K562 (cell line): ENCODE data around the gene OTULINL. TPM values are rescaled to one million over a fixed set of nuclear protein-coding genes. Genes with fewer than 3 reads are reported as not detected.

ENCODE experiments used
- ATAC-seq: fragments of 200-7000 bp; cut with Tn5 transposase; 3 replicates; pipeline ENCODE4 v1.9.1; 2020; ENCODE audit warnings: moderate library complexity
- BruUV-seq: library from RNA; stranded (reverse); fragments of 400-500 nt; replicated peaks from 2 replicates; lab custom pipeline; 2021; lab: Mats Ljungman, UMichigan
- CTCF ChIA-PET: fragments of 300-600 bp; formaldehyde crosslinking; extraction: SDS; loops from one replicate; lab custom pipeline; 2021; ENCODE audit warnings: low intra/inter-chr PET ratio; lab: Yijun Ruan, JAX
- POLR2A ChIA-PET: fragments of 300-600, 350-650 bp; sonication (Branson Sonifier 250); formaldehyde crosslinking; extraction: SDS; loops from one replicate; lab custom pipeline; 2021; ENCODE audit warnings: antibody characterized with exemption, inconsistent platforms; lab: Yijun Ruan, JAX
- DNase-seq, 4 experiments: peaks; one replicate each; pipeline versions ENCODE4 v3.0.0 to v3.0.0-alpha.2; 2011 to 2018; ENCODE audit warnings: low spot score in 3 of 4, mixed read lengths in 3 of 4; ENCODE audit errors: extremely low read depth in 1 of 4
- FAIRE-seq: peaks from 2 replicates; lab custom pipeline; 2011; peaks lifted over from hg19 to GRCh38; lab: Jason Lieb, UNC
- H2AFZ ChIP-seq: 2 replicates; pipeline ENCODE4 v1.6.0; 2011; ENCODE audit warnings: low read depth, low read length, control low read depth, inconsistent platforms
- H3K27ac ChIP-seq: fragments of 200-600 bp; 3 replicates; pipeline ENCODE4 v1.8.0; 2011; ENCODE audit warnings: low read depth, mild to moderate bottlenecking, control low read depth, inconsistent platforms, low read length, moderate library complexity, mixed read lengths; ENCODE audit errors: extremely low read depth
- H3K27me3 ChIP-seq, 2 experiments: fragments of 300-600 bp in 1 of 2; 2 replicates in 1 of 2; 3 replicates in 1 of 2; pipeline versions ENCODE4 v1.6.0 to v1.8.0; 2011; ENCODE audit warnings: inconsistent platforms in 2 of 2, low read length in 2 of 2, mild to moderate bottlenecking in 1 of 2, mixed read lengths in 1 of 2, moderate library complexity in 1 of 2; ENCODE audit not compliant: control insufficient read depth in 2 of 2, insufficient read depth in 2 of 2
- H3K36me3 ChIP-seq: fragments of 300-600 bp; 3 replicates; pipeline ENCODE4 v1.8.0; 2011; ENCODE audit warnings: mild to moderate bottlenecking, low read length, inconsistent platforms; ENCODE audit not compliant: control insufficient read depth, insufficient read depth
- H3K4me1 ChIP-seq, 2 experiments: fragments of 200-600 bp in 1 of 2; replicated peaks in 1 of 2; 2 replicates in 1 of 2; 3 replicates in 1 of 2; pipeline versions ENCODE4 v1.5.1 to v1.8.0; 2011; ENCODE audit warnings: inconsistent platforms in 2 of 2, low read length in 2 of 2, mild to moderate bottlenecking in 1 of 2, mixed read lengths in 1 of 2, moderate library complexity in 1 of 2; ENCODE audit not compliant: control insufficient read depth in 2 of 2, insufficient read depth in 2 of 2
- H3K4me2 ChIP-seq: 2 replicates; pipeline ENCODE4 v1.6.1; 2011; ENCODE audit warnings: low read length, control low read depth, inconsistent platforms, mixed read lengths; ENCODE audit not compliant: insufficient read depth
- H3K4me3 ChIP-seq: fragments of 200-600 bp; sonication (generic), shearing (Covaris generic); 2 replicates; pipeline ENCODE4 v1.5.1; 2016; ENCODE audit warnings: control low read depth, inconsistent platforms
- H3K79me2 ChIP-seq: fragments of 200-600 bp; 3 replicates; pipeline ENCODE4 v1.8.0; 2011; ENCODE audit warnings: low read length, inconsistent platforms; ENCODE audit not compliant: control insufficient read depth, insufficient read depth
- H3K9ac ChIP-seq, 2 experiments: 2 replicates each; pipeline versions ENCODE4 v1.6.0 to v1.6.1; 2011; ENCODE audit warnings: low read depth in 2 of 2, low read length in 2 of 2, control low read depth in 1 of 2, inconsistent platforms in 1 of 2, mild to moderate bottlenecking in 1 of 2, mixed read lengths in 1 of 2; ENCODE audit not compliant: insufficient read depth in 1 of 2
- H3K9me1 ChIP-seq: one replicate; pipeline ENCODE4 v1.6.0; 2011; ENCODE audit warnings: inconsistent platforms, mild to moderate bottlenecking, low read length, moderate library complexity; ENCODE audit not compliant: control insufficient read depth, insufficient read depth
- H3K9me3 ChIP-seq: replicated peaks from 2 replicates; pipeline ENCODE4 v1.5.1; 2011; ENCODE audit warnings: low read depth, low read length, inconsistent platforms; ENCODE audit not compliant: control insufficient read depth, insufficient read depth
- H4K20me1 ChIP-seq: replicated peaks from 2 replicates; pipeline ENCODE4 v1.6.1; 2011; ENCODE audit warnings: low read length, inconsistent platforms, mixed read lengths; ENCODE audit not compliant: control insufficient read depth, insufficient read depth
- ATF1 ChIP-seq, 2 experiments: fragments of 450-650 bp in 1 of 2; IDR thresholded peaks; 2 replicates each; pipeline ENCODE4 v1.6.1; 2016; ENCODE audit warnings: missing compliant biosample characterization in 1 of 2, missing genetic modification characterization in 1 of 2
- ETV1 ChIP-seq: fragments of 450-650 bp; conservative IDR thresholded peaks from 2 replicates; pipeline ENCODE4 v1.6.1; 2016; ENCODE audit warnings: missing genetic modification characterization, control low read depth, low read depth, missing compliant biosample characterization
- EZH2 ChIP-seq: IDR thresholded peaks from 2 replicates; pipeline ENCODE4 v1.6.1; 2012; ENCODE audit warnings: low read depth, mild to moderate bottlenecking, inconsistent platforms, low read length, borderline replicate concordance
- GABPB1 ChIP-seq: sonication (generic); formaldehyde crosslinking; IDR thresholded peaks from 2 replicates; pipeline ENCODE4 v1.8.0; 2022; ENCODE audit warnings: mild to moderate bottlenecking, missing genetic modification reagents
- TAF7 ChIP-seq: fragments of 450-650 bp; IDR thresholded peaks from 2 replicates; pipeline ENCODE4 v1.6.1; 2016; ENCODE audit warnings: missing genetic modification characterization, missing compliant biosample characterization
- ZNF224 ChIP-seq: sonication (generic); formaldehyde crosslinking; IDR thresholded peaks from 2 replicates; pipeline ENCODE4 v1.8.0; 2022; ENCODE audit warnings: mild to moderate bottlenecking, missing genetic modification reagents
- ZNF384 ChIP-seq: IDR thresholded peaks from 2 replicates; pipeline ENCODE4 v1.6.1; 2012; ENCODE audit warnings: low read depth, low read length, improper control_type of control experiment
- WGBS: fragments of 100-300 bp; shearing (Covaris generic); methylation state at CpG from one replicate; pipeline ENCODE4 v1.1.6; 2016; ENCODE audit warnings: low coverage, mixed read lengths; ENCODE audit not compliant: insufficient coverage; ENCODE audit errors: missing lambda C conversion rate; 5-methylcytosine and 5-hydroxymethylcytosine counted together
- in situ Hi-C: fragments of 300-500 bp; cut with MboI; formaldehyde crosslinking; loops from 4 replicates; pipeline ENCODE4 v1.15.0; 2018; ENCODE audit warnings: inconsistent platforms, mixed read lengths
- intact Hi-C: fragments of 100-400 bp; cut with micrococcal nuclease; formaldehyde crosslinking; loops from 2 replicates; pipeline ENCODE4 v1.14.2; 2022
- polyA plus RNA-seq, 8 experiments: library from polyadenylated mRNA; depleted of rRNA in 4 of 8; stranded (reverse) in 5 of 8; unstranded in 3 of 8; fragments of >200 nt; fragmentation: Nextera tagmentation in 2 of 8; fragmentation: Illumina TruSeq in 1 of 8; extraction: Ambion mirVana in 2 of 8; extraction: Trizol in 1 of 8; gene quantifications; 2 replicates each; pipeline versions ENCODE4 v1.2.1 to v1.2.3, GENCODE V29; 2011 to 2014; ENCODE audit warnings: inconsistent platforms in 1 of 8, missing spikeins in 1 of 8
- total RNA-seq, 7 experiments: library from RNA; depleted of rRNA in 6 of 7; stranded (reverse); fragments of >200 nt in 6 of 7; fragmentation: Illumina TruSeq in 2 of 7; extraction: Trizol in 2 of 7; gene quantifications; 2 replicates each; pipeline versions ENCODE4 v1.2.1 to v1.2.3, GENCODE V29; 2011 to 2021; ENCODE audit warnings: low replicate concordance in 1 of 7

OTULINL gene
- total and polyA plus RNA-seq, 9 of the 15 experiments (the other 6 are each of a cell fraction or from before 2014, with no cell fraction given): 0.13 to 0.18 TPM; not detected in 7

DNA sequence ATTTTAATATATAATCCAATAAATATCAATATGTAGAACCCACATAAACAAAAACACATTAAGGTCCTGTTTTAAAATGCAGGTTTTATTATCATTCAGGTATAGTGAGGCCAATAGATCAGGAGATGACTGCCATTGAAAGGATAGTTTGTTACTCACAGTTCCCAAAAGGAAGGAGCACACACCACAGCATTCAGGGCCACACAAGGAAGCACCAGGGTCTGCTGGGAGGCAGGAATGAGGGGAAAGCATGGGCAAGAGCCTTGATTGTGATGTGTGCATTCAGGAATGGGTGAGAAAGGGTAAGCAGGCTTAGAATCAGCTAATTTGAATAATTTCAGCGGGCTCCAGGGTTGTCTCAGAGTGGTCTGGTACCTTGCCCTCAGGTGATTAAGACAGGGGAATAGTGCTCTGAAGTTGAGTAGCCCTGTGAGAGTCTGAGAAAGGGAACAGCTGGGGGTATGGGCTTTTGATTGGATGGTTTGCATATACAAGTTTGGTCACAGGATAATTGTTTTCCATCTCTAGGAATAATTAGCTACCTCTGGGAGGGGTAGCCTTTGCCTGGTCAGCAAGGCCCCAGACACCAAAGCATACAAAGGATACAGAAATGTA, 63.1 kb downstream of the OTULINL start:
- no peaks in the 10 kb centered on the region for H3K79me2 ChIP-seq
- no peak overlapping the region for H3K4me3 ChIP-seq
- H3K9ac ChIP-seq: no peak overlapping the region
- H3K4me2 ChIP-seq: no peak overlapping the region
- 0% methylated on average over 1 of the region's 1 CpG for WGBS
- intact Hi-C loops: no loop called here
- in situ Hi-C loops: loop anchor here (10.0 kb wide), 1 partner anchor 660 kb away; no protein-coding TSS in a partner anchor
- ATAC-seq (no peak), DNase-seq (no peak), FAIRE-seq (no peak)
- peaks cover 0 to 8% of the 10 kb centered on the region in 2 experiments; a peak in 2 of 5 replicates for H3K27me3 ChIP-seq
- no peaks in the 10 kb centered on the region for H4K20me1 ChIP-seq
- ChIA-PET CTCF (no interaction called here), POLR2A (no interaction called here)
- no peak overlapping the region for H3K27ac ChIP-seq
- no peaks in the 10 kb centered on the region for H3K36me3 ChIP-seq
- H3K9me3 ChIP-seq: no peaks in the 10 kb centered on the region
- no peaks in the 10 kb centered on the region for H3K9me1 ChIP-seq
- no peak overlapping the region for H2AFZ ChIP-seq
- no TSS peak for BruUV-seq
- H3K4me1 ChIP-seq: no peaks in the 10 kb centered on the region
- no peak for TF ChIP-seq GABPB1
- no peak for TF ChIP-seq ZNF384
- TF ChIP-seq ATF1 (CRISPR knock-in tag; IDR thresholded peaks at IDR 0.05): no peak
- TF ChIP-seq ATF1 (tag; IDR thresholded peaks at IDR 0.05): no peak
- no peak for TF ChIP-seq TAF7
- TF ChIP-seq ETV1 (tag): no peak
- TF ChIP-seq ZNF224 (CRISPR knock-in tag): no peak
- no peak for TF ChIP-seq EZH2
- TF ChIP-seq, all 486 proteins: peak for 0
